CD14-positive monocyte (primary cell): Measurements from ENCODE around the gene DGAT2. TPM values are rescaled to one million over a fixed set of nuclear protein-coding genes. Genes with fewer than 3 reads are reported as not detected.

Source experiments
- DNase-seq, 3 donors: peaks; one replicate each; pipeline ENCODE4 v3.0.0-alpha.2; 2011 to 2022
- H2AFZ ChIP-seq: 2 replicates; pipeline ENCODE4 v1.6.0; 2012; ENCODE audit warnings: mild to moderate bottlenecking, low read depth, low read length, inconsistent platforms; ENCODE audit not compliant: insufficient read depth, poor library complexity, severe bottlenecking
- H3K27ac ChIP-seq, 2 donors: 1 replicate in 1 of 2; 2 replicates in 1 of 2; pipeline ENCODE4 v1.5.1; 2012 to 2013; ENCODE audit warnings: low read length in 2 of 2, control low read depth in 1 of 2, inconsistent platforms in 1 of 2, low read depth in 1 of 2, mild to moderate bottlenecking in 1 of 2
- H3K27me3 ChIP-seq, 2 donors: one replicate each; pipeline versions ENCODE4 v1.6.0 to v1.6.1; 2011 to 2013; ENCODE audit warnings: low read length in 2 of 2; ENCODE audit not compliant: control insufficient read depth in 2 of 2, insufficient read depth in 2 of 2
- H3K36me3 ChIP-seq, 2 donors: replicated peaks in 1 of 2; 1 replicate in 1 of 2; 2 replicates in 1 of 2; pipeline versions ENCODE4 v1.5.1 to v1.6.1; 2012 to 2013; ENCODE audit warnings: low read length in 2 of 2, control low read depth in 1 of 2, inconsistent platforms in 1 of 2, mild to moderate bottlenecking in 1 of 2; ENCODE audit not compliant: insufficient read depth in 2 of 2, control insufficient read depth in 1 of 2
- H3K4me1 ChIP-seq, 2 donors: 1 replicate in 1 of 2; 2 replicates in 1 of 2; pipeline versions ENCODE4 v1.5.1 to v1.6.1; 2012 to 2013; ENCODE audit warnings: low read length in 2 of 2, control low read depth in 1 of 2, inconsistent platforms in 1 of 2, mild to moderate bottlenecking in 1 of 2, moderate library complexity in 1 of 2; ENCODE audit not compliant: insufficient read depth in 2 of 2, control insufficient read depth in 1 of 2
- H3K4me2 ChIP-seq: replicated peaks from 2 replicates; pipeline ENCODE3; 2012; ENCODE audit warnings: low read length, moderate library complexity, mild to moderate bottlenecking; ENCODE audit not compliant: poor library complexity, severe bottlenecking; ENCODE audit errors: extremely low read depth
- H3K4me3 ChIP-seq, 3 experiments: fragments of 200-600 bp in 1 of 3; sonication (generic) in 1 of 3; replicated peaks in 1 of 3; 1 replicate in 2 of 3; 2 replicates in 1 of 3; pipeline ENCODE4 v1.5.1; 2011 to 2013; ENCODE audit warnings: low read length in 3 of 3, mild to moderate bottlenecking in 3 of 3, control low read depth in 2 of 3, low read depth in 2 of 3, inconsistent platforms in 1 of 3, moderate library complexity in 1 of 3
- H3K79me2 ChIP-seq: 2 replicates; pipeline ENCODE4 v1.6.0; 2012; ENCODE audit warnings: mild to moderate bottlenecking, control low read depth, inconsistent platforms, low read length, moderate library complexity; ENCODE audit not compliant: insufficient read depth
- H3K9ac ChIP-seq: 2 replicates; pipeline ENCODE4 v1.6.0; 2017; ENCODE audit warnings: low read length, mild to moderate bottlenecking; ENCODE audit not compliant: insufficient read depth, poor library complexity, severe bottlenecking
- H3K9me3 ChIP-seq, 2 donors: replicated peaks in 1 of 2; 1 replicate in 1 of 2; 2 replicates in 1 of 2; pipeline versions ENCODE4 v1.5.1 to v1.6.1; 2012 to 2013; ENCODE audit warnings: low read length in 2 of 2, control low read depth in 1 of 2; ENCODE audit not compliant: control insufficient read depth in 1 of 2, insufficient read depth in 1 of 2
- H4K20me1 ChIP-seq: 2 replicates; pipeline ENCODE4 v1.6.0; 2012; ENCODE audit warnings: mild to moderate bottlenecking, low read length, control low read depth, moderate library complexity; ENCODE audit not compliant: insufficient read depth
- H3K27ac Mint-ChIP-seq, 7 donors: one replicate each; pipeline ENCODE4 v1.8.0; 2020; ENCODE audit warnings: mild to moderate bottlenecking in 7 of 7, mixed read lengths in 7 of 7, moderate library complexity in 6 of 7, inconsistent platforms in 2 of 7
- H3K27me3 Mint-ChIP-seq, 3 donors: one replicate each; pipeline ENCODE4 v1.8.0; 2021 to 2022; ENCODE audit warnings: low read depth in 3 of 3, mild to moderate bottlenecking in 3 of 3, mixed read lengths in 3 of 3, moderate library complexity in 3 of 3, inconsistent platforms in 1 of 3
- H3K36me3 Mint-ChIP-seq, 2 donors: one replicate each; pipeline ENCODE4 v1.8.0; 2020; ENCODE audit warnings: mixed read lengths in 2 of 2, inconsistent platforms in 1 of 2, mild to moderate bottlenecking in 1 of 2
- H3K4me1 Mint-ChIP-seq: one replicate; pipeline ENCODE4 v1.8.0; 2020; ENCODE audit warnings: mild to moderate bottlenecking, mixed read lengths
- H3K4me3 Mint-ChIP-seq, 2 donors: one replicate each; pipeline ENCODE4 v1.8.0; 2020; ENCODE audit warnings: mild to moderate bottlenecking in 2 of 2, mixed read lengths in 2 of 2, moderate library complexity in 1 of 2
- H3K9me3 Mint-ChIP-seq, 7 donors: one replicate each; pipeline ENCODE4 v1.8.0; 2020 to 2022; ENCODE audit warnings: mixed read lengths in 7 of 7, mild to moderate bottlenecking in 6 of 7, moderate library complexity in 6 of 7, inconsistent platforms in 2 of 7
- CTCF ChIP-seq: fragments of 200-600 bp; IDR thresholded peaks from one replicate; pipeline ENCODE4 v1.8.0; 2022; ENCODE audit warnings: antibody characterized with exemption, mild to moderate bottlenecking
- WGBS: methylation state at CpG from one replicate; pipeline ENCODE4 v1.1.5; 2013; ENCODE audit warnings: missing lambda C conversion rate; ENCODE audit not compliant: insufficient coverage; 5-methylcytosine and 5-hydroxymethylcytosine counted together
- intact Hi-C, 2 donors: fragments of 100-400 bp; cut with micrococcal nuclease; formaldehyde crosslinking; loops; one replicate each; pipeline versions ENCODE4 v1.15.0 to v1.15.1; 2023
- polyA plus RNA-seq, 3 donors: library from polyadenylated mRNA; depleted of rRNA in 1 of 3; unstranded in 2 of 3; stranded (reverse) in 1 of 3; fragments of 300-500 nt in 2 of 3; fragments of >200 nt in 1 of 3; fragmentation: Illumina TruSeq in 2 of 3; gene quantifications; 1 replicate in 2 of 3; 2 replicates in 1 of 3; pipeline ENCODE4 v1.2.3, GENCODE V29; 2012 to 2021

Gene DGAT2
- polyA plus RNA-seq, 3 donors = 7.0 to 18.4 (median 14.8) TPM

DNA sequence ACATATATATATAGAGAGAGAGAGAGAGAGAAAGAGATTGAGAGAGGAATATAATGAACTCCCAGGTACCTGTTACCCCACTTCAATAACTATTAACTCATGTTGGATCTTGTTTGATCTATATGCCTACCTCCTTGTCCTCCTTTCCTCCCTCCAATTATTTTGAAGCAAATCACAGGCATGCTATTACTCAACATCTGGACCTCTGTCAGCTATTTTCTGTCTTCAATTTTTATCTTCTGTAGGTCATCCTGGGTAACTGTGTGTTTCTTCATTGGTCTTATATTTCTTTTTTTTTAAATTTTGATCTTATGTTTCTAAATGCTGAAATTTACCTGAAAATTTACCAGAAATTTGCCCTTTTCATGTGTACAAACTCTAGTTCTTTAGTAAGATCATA, 71.3 kb downstream of the DGAT2 start:
- peaks cover 0 to 2% (median 0%) of the 10 kb centered on the region in 7 donors for H3K9me3 Mint-ChIP-seq
- peaks cover 76% of the 10 kb centered on the region for H4K20me1 ChIP-seq

GRCh38 chr11:75840522-75840921, 71.9 kb downstream of the DGAT2 start:
- H3K9me3 Mint-ChIP-seq = peaks cover 0 to 2% (median 0%) of the 10 kb centered on the region in 7 donors
- peaks cover 27 to 34% of the 10 kb centered on the region in 2 donors for H3K4me1 ChIP-seq
- peaks cover 57% of the 10 kb centered on the region for H3K4me1 Mint-ChIP-seq
- DNase-seq = no peak
- no peak overlapping the region for H3K27ac ChIP-seq
- no peak overlapping the region for H2AFZ ChIP-seq
- H3K4me3 Mint-ChIP-seq = no peak overlapping the region
- intact Hi-C loops = no loop called here
- H3K27me3 Mint-ChIP-seq = no peaks in the 10 kb centered on the region
- H3K27me3 ChIP-seq = no peaks in the 10 kb centered on the region
- peaks cover 5 to 13% of the 10 kb centered on the region in 2 donors for H3K36me3 ChIP-seq
- H3K27ac Mint-ChIP-seq = peak overlapping the region in 1 of 7 donors; percentile 57
- H3K4me3 ChIP-seq = no peak overlapping the region
- TF ChIP-seq CTCF = no peak
- WGBS = 100% methylated on average over 1 of the region's 1 CpG
- H3K9me3 ChIP-seq = no peaks in the 10 kb centered on the region
- peaks cover 99% of the 10 kb centered on the region for H3K79me2 ChIP-seq
- H3K36me3 Mint-ChIP-seq = peaks cover 12 to 21% of the 10 kb centered on the region in 2 donors
- H4K20me1 ChIP-seq = peaks cover 81% of the 10 kb centered on the region
- no peak overlapping the region for H3K4me2 ChIP-seq
- H3K9ac ChIP-seq = no peak overlapping the region

More for the DNA sequence above, 71.3 kb downstream of the DGAT2 start:
- H3K4me2 ChIP-seq = no peak overlapping the region
- peaks cover 99% of the 10 kb centered on the region for H3K79me2 ChIP-seq
- no peak overlapping the region for H3K27ac Mint-ChIP-seq
- H3K36me3 ChIP-seq = peaks cover 5 to 13% of the 10 kb centered on the region in 2 donors
- no peak overlapping the region for H2AFZ ChIP-seq
- H3K4me1 Mint-ChIP-seq = peaks cover 56% of the 10 kb centered on the region
- DNase-seq = no peak
- TF ChIP-seq CTCF = no peak
- no peaks in the 10 kb centered on the region for H3K9me3 ChIP-seq
- H3K27me3 ChIP-seq = no peaks in the 10 kb centered on the region
- H3K27me3 Mint-ChIP-seq = no peaks in the 10 kb centered on the region
- H3K36me3 Mint-ChIP-seq = peaks cover 11 to 21% of the 10 kb centered on the region in 2 donors
- no peak overlapping the region for H3K27ac ChIP-seq
- H3K9ac ChIP-seq = no peak overlapping the region
- peaks cover 25 to 29% of the 10 kb centered on the region in 2 donors for H3K4me1 ChIP-seq
- H3K4me3 Mint-ChIP-seq = no peak overlapping the region
- intact Hi-C loops = no loop called here
- H3K4me3 ChIP-seq = no peak overlapping the region
